Fibroblast of lung (primary cell): Measurements from ENCODE around the gene SLC35F5. TPM values are rescaled to one million over a fixed set of nuclear protein-coding genes. Genes with fewer than 3 reads are reported as not detected.
A peak's percentile ranks its signal among the peaks of the same experiment; 100 is the strongest.

Source experiments
- DNase-seq, 2 donors: peaks; one replicate each; pipeline versions ENCODE4 v3.0.0 to v3.0.0-alpha.2; 2010; ENCODE audit warnings: low read depth in 2 of 2
- H2AFZ ChIP-seq: 2 replicates; pipeline ENCODE4 v1.5.1; 2012; ENCODE audit warnings: low read length, control low read depth, inconsistent platforms
- H3K27ac ChIP-seq: 2 replicates; pipeline ENCODE4 v1.5.1; 2011; ENCODE audit warnings: low read length, control low read depth; ENCODE audit not compliant: insufficient read depth
- H3K27me3 ChIP-seq: 2 replicates; pipeline ENCODE4 v1.5.1; 2011; ENCODE audit warnings: mild to moderate bottlenecking, low read length; ENCODE audit not compliant: control insufficient read depth, insufficient read depth
- H3K36me3 ChIP-seq: 2 replicates; pipeline ENCODE4 v1.5.1; 2011; ENCODE audit warnings: low read length; ENCODE audit not compliant: control insufficient read depth, insufficient read depth
- H3K4me1 ChIP-seq: 2 replicates; pipeline ENCODE4 v1.5.1; 2011; ENCODE audit warnings: low read length; ENCODE audit not compliant: control insufficient read depth, insufficient read depth; ENCODE audit errors: extremely low read depth
- H3K4me2 ChIP-seq: 2 replicates; pipeline ENCODE4 v1.5.1; 2011; ENCODE audit warnings: low read length, control low read depth; ENCODE audit not compliant: insufficient read depth; ENCODE audit errors: extremely low read depth
- H3K4me3 ChIP-seq, 4 experiments: fragments of 200-600 bp in 1 of 4; sonication (generic) in 1 of 4; replicated peaks in 1 of 4; 2 replicates each; pipeline ENCODE4 v1.5.1; 2011 to 2016; ENCODE audit warnings: low read length in 4 of 4, low read depth in 3 of 4, mild to moderate bottlenecking in 3 of 4, control low read depth in 2 of 4, inconsistent platforms in 1 of 4, mixed read lengths in 1 of 4; ENCODE audit not compliant: insufficient read depth in 1 of 4; ENCODE audit errors: control extremely low read depth in 1 of 4
- H3K79me2 ChIP-seq: 2 replicates; pipeline ENCODE4 v1.5.1; 2012; ENCODE audit warnings: mild to moderate bottlenecking, low read length, inconsistent platforms; ENCODE audit not compliant: control insufficient read depth, insufficient read depth
- H3K9ac ChIP-seq: 2 replicates; pipeline ENCODE4 v1.5.1; 2011; ENCODE audit warnings: mild to moderate bottlenecking, low read length, control low read depth; ENCODE audit not compliant: insufficient read depth
- H3K9me3 ChIP-seq: 2 replicates; pipeline ENCODE4 v1.5.1; 2012; ENCODE audit warnings: low read depth, low read length; ENCODE audit not compliant: control insufficient read depth, insufficient read depth
- H4K20me1 ChIP-seq: 2 replicates; pipeline ENCODE4 v1.5.1; 2011; ENCODE audit warnings: low read length; ENCODE audit not compliant: control insufficient read depth, insufficient read depth; ENCODE audit errors: extremely low read depth
- CTCF ChIP-seq, 2 donors: IDR thresholded peaks in 1 of 2; conservative IDR thresholded peaks in 1 of 2; 1 replicate in 1 of 2; 2 replicates in 1 of 2; pipeline ENCODE4 v1.5.1; 2011 to 2012; ENCODE audit warnings: low read length in 2 of 2, control low read depth in 1 of 2, inconsistent platforms in 1 of 2, low read depth in 1 of 2, mild to moderate bottlenecking in 1 of 2
- EZH2 ChIP-seq: IDR thresholded peaks from 2 replicates; pipeline ENCODE4 v1.5.1; 2012; ENCODE audit warnings: low read length, control low read depth, mild to moderate bottlenecking; ENCODE audit errors: missing control alignments
- polyA plus RNA-seq, 2 donors: library from polyadenylated mRNA; depleted of rRNA in 1 of 2; stranded (reverse) in 1 of 2; unstranded in 1 of 2; fragments of >200 nt; gene quantifications; 2 replicates each; pipeline ENCODE4 v1.2.1, GENCODE V29; 2011 to 2012; ENCODE audit warnings: missing spikeins in 1 of 2
- total RNA-seq: library from RNA; depleted of rRNA; stranded (reverse); fragments of >200 nt; gene quantifications from 2 replicates; pipeline ENCODE4 v1.2.1, GENCODE V29; 2014

Gene SLC35F5
- total and polyA plus RNA-seq, 2 donors (not counting 1 experiment from before 2014, with no cell fraction given), result 86.1 to 245 TPM

- Histone ChIP-seq H3K4me2 (no peak overlapping the region), H4K20me1 (no peaks in the 10 kb centered on the region), H2AFZ (no peak overlapping the region)
Measured at GRCh38 chr2:113784823-113785744, 28.6 kb upstream of the SLC35F5 start.

DNA sequence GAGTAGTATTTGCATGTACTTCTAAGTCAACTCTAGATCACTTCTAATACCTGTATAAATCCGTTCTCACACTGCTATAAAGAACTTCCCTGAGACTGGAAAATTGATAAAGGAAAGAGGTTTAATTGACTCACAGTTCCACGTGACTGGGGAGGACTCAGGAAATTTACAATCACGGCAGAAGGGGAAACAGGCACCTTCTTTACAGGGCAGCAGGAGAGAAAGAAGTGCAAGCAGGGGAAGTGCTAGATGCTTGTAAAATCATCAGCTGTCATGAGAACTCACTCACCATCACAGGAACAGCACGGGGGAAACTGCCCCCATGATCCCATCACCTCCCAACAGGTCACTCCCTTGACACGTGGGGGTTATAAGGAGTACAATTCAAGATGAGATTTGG, 24.0 kb upstream of the SLC35F5 start:
- H2AFZ ChIP-seq, result no peak overlapping the region
- no peak for DNase-seq
- TF ChIP-seq EZH2, result no peak
- TF ChIP-seq CTCF (conservative IDR thresholded peaks at IDR 0.05 in 1 of 2, IDR thresholded peaks at IDR 0.05 in 1 of 2; ENCODE audit: low read depth in 1 of 2, low read length in 2 of 2), result no peak
- H3K79me2 ChIP-seq, result no peaks in the 10 kb centered on the region
- no peaks in the 10 kb centered on the region for H3K36me3 ChIP-seq
- no peak overlapping the region for H3K27ac ChIP-seq
- H3K9ac ChIP-seq, result no peak overlapping the region
- no peak overlapping the region for H3K4me2 ChIP-seq
- H4K20me1 ChIP-seq, result no peaks in the 10 kb centered on the region
- H3K27me3 ChIP-seq, result no peaks in the 10 kb centered on the region
- no peaks in the 10 kb centered on the region for H3K9me3 ChIP-seq
- no peaks in the 10 kb centered on the region for H3K4me1 ChIP-seq
- H3K4me3 ChIP-seq, result no peak overlapping the region

More at GRCh38 chr2:113784823-113785744, 28.6 kb upstream of the SLC35F5 start:
- Histone ChIP-seq H3K4me1 (no peaks in the 10 kb centered on the region), H3K9ac (no peak overlapping the region), H3K4me3 (no peak overlapping the region), H3K79me2 (no peaks in the 10 kb centered on the region), H3K36me3 (no peaks in the 10 kb centered on the region), H3K9me3 (no peaks in the 10 kb centered on the region), H3K27me3 (no peaks in the 10 kb centered on the region), H3K27ac (no peak overlapping the region)
- DNase-seq, result peak in 1 of 2 donors; percentile 9
- TF ChIP-seq CTCF (conservative IDR thresholded peaks at IDR 0.05 in 1 of 2, IDR thresholded peaks at IDR 0.05 in 1 of 2; ENCODE audit: low read depth in 1 of 2, low read length in 2 of 2) (no peak), EZH2 (no peak)

DNA sequence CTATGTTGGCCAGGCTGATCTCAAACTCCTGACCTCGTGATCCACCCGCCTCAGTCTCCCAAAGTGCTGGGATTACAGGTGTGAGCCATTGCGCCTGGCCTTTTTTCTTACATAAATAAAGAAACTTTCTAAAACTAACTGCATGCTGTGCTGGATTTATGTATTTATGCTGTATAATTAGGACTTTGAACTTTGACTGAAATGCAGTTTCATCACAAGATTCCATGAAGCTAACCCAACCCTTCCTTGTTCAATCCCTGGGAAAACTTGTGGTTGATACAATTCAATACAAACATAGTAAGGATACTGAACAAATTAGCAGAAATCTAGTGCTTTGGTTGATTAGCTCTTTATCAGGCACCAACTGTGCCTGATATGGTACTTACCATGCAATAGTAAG, 20.9 kb upstream of the SLC35F5 start:
- Histone ChIP-seq H3K27me3 (no peaks in the 10 kb centered on the region), H3K9ac (no peak overlapping the region), H4K20me1 (no peaks in the 10 kb centered on the region), H3K4me1 (no peaks in the 10 kb centered on the region), H3K4me3 (no peak overlapping the region), H3K4me2 (no peak overlapping the region), H3K36me3 (no peaks in the 10 kb centered on the region), H3K79me2 (no peaks in the 10 kb centered on the region), H3K27ac (no peak overlapping the region), H2AFZ (no peak overlapping the region), H3K9me3 (no peaks in the 10 kb centered on the region)
- DNase-seq, result no peak
- TF ChIP-seq EZH2 (no peak), CTCF (conservative IDR thresholded peaks at IDR 0.05 in 1 of 2, IDR thresholded peaks at IDR 0.05 in 1 of 2; ENCODE audit: low read depth in 1 of 2, low read length in 2 of 2) (no peak)
